Esophagus mucosa (tissue), 1 donor: ENCODE results near the gene MT3. TPM values are rescaled to one million over a fixed set of nuclear protein-coding genes. Genes with fewer than 3 reads are reported as not detected.
A peak's percentile ranks its signal among the peaks of the same experiment; 100 is the strongest.

Experiments
- ATAC-seq: fragments of 200-7000 bp; cut with Tn5 transposase; one replicate; pipeline ENCODE4 v1.9.1; 2020
- total RNA-seq: library from RNA; stranded (reverse); gene quantifications from one replicate; pipeline ENCODE4 v1.2.4, GENCODE V29; 2023
- donor health status: DM: yes; HTN: yes; CAD: no.

Gene MT3
- total RNA-seq, 1 donor from 2014 or later, result not detected

DNA sequence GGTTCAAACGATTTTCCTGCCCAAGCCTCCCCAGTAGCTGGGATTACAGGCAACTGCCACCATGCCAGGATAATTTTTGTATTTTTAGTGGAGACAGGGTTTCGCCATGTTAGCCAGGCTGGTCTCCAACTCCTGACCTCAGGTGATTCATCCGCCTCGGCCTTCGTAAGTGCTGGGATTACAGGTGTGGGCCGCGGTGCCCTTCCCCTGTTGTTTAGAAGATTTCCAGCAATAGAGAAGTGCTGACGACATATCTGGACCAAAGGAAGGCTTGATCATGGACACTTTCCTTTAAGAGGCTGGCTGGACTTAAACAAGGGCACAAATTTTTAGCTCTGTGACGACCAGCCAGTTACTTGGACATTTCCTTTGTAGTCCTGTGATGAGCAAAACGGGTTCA lies 41.9 kb downstream of the MT3 start:
- ATAC-seq, result no peak

DNA sequence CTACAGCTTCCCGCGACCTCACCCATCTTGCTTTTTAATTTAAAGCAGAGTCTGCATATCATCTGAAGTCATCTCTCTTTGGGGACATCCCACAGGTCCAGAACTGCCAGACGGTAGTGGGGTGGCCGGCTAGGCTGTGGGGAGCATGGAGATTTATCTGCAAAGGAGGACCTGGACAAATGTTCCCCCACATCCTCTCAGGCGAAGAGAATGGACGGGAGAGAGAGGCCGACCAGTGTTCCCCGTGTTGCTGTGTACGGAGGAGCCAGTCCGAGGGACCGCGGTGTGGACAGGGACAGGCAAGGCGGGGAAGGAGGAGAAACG lies 42.5 kb downstream of the MT3 start:
- no peak for ATAC-seq

DNA sequence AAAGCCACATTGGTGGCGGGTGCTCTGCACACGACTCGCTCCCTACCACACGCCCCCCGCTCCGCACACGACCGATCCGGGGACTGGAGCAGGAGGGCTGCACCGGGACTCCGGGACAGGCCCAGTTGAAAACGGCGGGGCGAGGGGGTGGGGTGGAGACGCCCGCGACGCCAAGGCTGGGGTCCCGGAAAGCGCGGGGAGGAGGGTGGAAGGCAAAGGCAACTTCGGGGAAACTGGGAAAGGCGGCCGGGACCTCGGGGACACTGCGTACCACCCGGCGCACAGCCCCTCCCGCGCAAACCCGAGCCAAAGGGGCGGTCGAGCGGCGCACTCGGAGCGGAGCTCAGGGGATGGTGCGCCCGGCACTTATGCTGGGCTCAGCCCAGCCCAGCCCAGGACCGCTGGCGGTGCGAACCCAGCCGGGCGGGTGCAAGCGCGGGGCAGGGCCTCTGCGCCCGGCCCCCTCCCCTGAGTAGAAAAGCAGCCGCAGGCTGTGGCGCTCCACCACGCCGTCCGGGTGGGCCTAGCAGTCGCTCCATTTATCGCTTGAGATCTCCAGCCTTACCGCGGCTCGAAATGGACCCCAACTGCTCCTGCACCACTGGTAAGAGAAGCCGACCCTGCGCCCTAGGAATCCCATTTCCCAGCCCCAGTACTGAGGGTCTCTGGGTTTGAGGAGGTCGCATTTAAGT lies 43.0 kb downstream of the MT3 start, which contains the start of gene MT1M:
MT1M (plus strand) TSS at position 504 of the 692 bp plus-strand sequence; CDS start at position 577, 73 bp downstream.
- ATAC-seq, result peak; percentile 54

DNA sequence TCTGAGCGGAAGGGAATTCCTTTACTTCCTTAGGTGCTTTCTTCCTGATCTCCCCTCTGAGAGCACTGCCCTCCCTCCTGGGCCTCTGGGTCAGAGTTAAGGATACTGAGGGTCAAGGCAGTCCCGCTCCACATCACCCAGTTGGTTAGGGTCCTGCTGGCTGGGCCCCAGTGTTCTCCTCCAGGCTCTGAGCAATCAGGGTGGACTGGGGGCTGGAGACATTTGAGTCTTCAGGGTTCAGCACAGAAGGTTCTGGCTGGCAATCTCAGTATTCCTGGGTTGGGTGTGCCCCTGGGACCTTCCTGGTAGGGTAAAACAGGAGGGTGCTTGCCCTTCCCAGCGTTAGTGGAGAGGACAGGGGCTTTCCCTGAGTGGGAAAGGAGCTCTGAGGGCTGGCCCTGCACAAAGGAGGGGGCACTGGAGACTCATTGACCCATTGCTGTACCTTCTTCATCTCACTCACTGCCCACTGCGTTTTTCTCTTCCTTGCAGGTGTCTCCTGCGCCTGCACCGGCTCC lies 43.6 kb downstream of the MT3 start:
- ATAC-seq, result no peak

DNA sequence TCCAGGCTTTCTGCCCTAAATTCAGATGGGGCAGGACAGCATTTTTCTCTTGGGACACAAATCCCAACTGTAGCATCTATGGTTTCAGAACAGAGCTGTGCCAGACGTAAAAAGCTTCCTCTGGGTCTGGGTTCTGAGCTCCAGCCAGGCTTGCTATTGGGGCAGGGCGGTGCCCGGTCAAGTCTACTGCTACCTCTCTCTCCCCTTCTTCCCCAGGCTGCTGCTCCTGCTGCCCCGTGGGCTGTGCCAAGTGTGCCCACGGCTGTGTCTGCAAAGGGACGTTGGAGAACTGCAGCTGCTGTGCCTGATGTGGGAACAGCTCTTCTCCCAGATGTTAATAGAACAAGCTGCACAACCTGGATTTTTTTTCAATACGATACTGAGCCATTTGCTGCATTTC lies 44.2 kb downstream of the MT3 start:
- no peak for ATAC-seq

DNA sequence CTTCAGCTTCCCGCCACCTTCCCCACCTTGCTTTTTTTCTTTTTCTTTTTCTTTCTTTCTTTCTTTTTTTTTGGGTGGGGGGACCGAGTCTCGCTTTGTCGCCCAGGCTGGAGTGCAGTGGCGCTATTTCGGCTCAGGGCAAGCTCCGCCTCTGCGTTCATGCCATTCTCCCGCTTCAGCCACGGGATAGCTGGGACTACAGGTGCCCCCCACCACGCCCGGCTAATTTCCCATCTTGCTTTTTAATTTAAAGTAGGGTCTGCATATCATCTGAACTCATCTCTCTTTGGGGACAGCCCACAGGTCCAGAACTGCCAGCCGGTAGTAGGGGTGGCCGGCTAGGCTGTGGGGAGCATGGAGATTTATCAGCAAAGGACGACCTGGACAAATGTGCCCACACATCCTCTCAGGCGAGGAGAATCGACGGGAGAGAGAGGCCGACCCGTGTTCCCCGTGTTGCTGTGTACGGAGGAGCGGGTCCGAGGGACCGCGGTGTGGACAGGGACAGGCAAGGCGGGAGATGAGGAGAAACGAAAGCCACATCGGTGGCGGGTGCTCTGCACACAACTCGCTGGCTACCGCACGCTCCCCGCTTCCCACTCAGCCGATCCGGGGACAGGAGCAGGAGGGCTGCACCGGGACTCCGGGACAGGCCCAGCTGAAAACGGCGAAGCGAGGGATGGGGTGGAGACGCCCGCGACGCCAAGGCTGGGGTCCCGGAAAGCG lies 45.5 kb downstream of the MT3 start:
- ATAC-seq, result no peak

DNA sequence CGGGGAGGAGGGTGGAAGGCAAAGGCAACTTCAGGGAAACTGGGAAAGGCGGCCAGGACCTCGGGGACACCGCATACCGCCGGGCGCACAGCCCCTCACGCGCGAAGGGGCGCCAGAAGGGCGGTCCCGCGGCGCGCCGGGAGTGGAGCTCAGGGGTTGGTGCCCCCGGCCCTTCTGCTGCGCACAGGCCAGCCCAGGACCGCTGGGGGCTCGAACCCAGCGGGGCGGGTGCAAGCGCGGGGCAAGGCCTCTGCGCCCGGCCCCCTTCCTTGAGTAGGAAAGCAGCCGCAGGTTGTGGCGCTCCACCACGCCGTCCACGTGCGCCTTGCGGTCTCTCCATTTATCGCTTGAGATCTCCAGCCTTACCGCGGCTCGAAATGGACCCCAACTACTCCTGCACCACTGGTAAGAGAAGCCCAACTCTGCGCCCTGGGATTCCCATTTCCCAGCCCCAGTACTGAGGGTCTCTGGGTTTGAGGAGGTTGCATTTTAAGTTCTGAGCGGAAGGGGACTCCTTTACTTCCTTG lies 46.2 kb downstream of the MT3 start:
- ATAC-seq, result no peak

DNA sequence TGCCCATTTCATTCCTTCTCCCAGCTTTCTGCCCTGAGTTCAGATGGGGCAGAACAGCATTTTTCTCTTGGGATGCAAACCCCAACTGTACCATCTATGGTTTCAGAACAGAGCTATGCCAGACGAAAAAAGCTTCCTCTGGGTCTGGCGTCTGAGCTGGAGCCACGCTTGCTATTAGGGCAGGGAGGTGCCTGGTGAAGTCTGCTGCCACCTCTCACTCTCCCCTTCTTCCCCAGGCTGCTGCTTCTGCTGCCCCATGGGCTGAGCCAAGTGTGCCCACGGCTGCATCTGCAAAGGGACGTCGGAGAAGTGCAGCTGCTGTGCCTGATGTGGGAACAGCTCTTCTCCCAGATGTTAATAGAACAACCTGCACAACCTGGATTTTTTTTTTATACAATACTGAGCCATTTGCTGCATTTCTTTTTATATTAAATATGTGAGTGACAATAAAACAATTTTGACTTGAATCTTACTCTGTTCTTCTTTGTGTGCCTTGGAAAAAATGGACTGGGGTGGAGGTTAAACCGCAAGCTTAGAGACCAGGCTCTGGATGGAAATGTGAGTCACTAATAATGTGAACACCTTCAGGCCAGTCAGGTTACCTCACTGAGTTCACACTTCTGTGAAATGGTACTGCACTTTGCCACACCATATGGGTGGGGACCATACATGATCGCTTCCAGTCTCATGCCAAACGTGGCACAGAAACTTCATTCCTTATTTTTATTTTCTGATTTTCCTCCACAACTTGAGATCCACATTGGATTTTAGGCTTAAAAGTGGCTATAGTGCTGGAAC lies 47.5 kb downstream of the MT3 start:
- ATAC-seq, result peak; percentile 36

DNA sequence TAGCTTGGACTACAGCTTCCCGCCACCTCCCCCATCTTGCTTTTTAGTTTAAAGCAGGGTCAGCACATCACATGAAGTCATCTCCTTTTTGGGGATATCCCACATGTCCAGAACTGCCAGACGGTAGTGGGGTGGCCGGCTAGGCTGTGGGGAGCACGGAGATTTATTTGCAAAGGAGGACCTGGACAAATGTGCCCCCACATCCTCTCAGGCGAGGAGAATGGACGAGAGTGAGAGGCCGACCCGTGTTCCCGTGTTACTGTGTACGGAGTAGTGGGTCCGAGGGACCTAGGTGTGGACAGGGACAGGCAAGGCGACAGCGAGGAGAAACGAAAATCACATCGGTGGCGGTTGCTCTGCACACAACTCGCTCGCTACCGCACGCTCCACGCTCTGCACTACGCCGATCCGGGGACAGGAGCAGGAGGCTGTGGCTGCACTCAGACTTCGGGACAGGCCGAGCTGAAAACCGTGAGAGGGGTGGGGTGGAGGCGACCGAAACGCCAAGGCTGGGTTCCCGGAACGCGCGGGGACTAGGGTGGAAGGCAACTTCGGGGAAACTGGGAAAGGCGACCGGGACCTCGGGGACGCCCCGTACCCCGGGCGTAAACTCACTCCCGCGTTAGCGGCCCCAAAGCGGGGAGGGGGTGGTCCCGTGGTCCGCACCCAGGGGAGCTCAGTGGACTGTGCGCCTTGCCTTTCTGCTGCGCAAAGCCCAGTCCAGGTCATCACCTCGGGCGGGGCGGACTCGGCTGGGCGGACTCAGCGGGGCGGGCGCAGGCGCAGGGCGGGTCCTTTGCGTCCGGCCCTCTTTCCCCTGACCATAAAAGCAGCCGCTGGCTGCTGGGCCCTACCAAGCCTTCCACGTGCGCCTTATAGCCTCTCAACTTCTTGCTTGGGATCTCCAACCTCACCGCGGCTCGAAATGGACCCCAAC lies 48.8 kb downstream of the MT3 start, which contains the start of gene MT1A:
MT1A (plus strand) TSS at position 853 of the 937 bp plus-strand sequence; CDS start at position 926, 73 bp downstream.
- ATAC-seq, result peak; percentile 36

DNA sequence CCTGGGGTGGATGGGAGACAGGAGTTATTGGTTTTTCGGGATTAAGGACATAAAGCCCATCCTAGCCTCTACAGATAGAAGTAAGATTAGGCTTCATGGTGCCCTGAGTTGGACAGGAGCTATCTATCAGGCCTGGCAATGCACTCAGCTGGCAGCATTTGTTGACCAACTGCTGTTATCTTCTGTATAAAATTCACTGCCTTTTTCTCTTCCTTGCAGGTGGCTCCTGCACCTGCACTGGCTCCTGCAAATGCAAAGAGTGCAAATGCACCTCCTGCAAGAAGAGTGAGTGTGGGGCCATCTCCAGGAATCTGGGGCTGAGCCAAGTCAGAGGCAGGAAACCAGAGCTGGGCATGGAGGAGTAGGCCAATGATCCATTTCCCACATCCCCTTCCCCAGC lies 49.7 kb downstream of the MT3 start:
- no peak for ATAC-seq

DNA sequence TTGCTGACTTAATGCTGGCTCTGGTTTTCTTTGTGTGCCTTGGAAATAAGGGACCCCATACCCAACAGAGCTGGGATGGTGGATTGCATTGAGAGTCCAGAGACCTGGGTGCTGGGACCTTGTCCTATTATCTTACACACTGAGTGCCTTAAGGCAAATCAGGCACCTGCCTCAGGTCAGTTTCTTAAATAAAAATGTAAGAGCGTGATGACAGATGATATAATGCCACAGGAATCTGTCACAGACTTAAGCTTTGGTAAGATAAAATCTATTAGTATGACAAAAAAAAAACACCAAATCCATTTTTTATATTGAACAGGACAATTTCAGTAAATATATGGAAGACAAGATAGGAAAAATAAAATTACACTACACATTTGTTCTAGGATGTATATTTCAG lies 50.7 kb downstream of the MT3 start:
- ATAC-seq, result no peak

Other genes starting within 250 kb of the MT3 start
- 74.2 TPM for gene AMFR, start 164.0 kb upstream of the MT3 start, total RNA-seq
- 99.3 TPM for gene NUDT21, start 138.2 kb upstream of the MT3 start, total RNA-seq
- 39.0 TPM for gene OGFOD1, start 138.0 kb upstream of the MT3 start, total RNA-seq
- 35.3 TPM for gene BBS2, start 69.5 kb upstream of the MT3 start, total RNA-seq
- 8.4 TPM for gene MT4, start 24.5 kb upstream of the MT3 start, total RNA-seq
- gene MT2A, start 19.1 kb downstream of the MT3 start, total RNA-seq, result 220 TPM
- gene MT1E, start 36.3 kb downstream of the MT3 start, total RNA-seq, result 98.8 TPM
- gene MT1M, start 43.1 kb downstream of the MT3 start, total RNA-seq, result 2.0 TPM
- gene MT1A, start 49.1 kb downstream of the MT3 start, total RNA-seq, result 2.9 TPM
- not detected for gene MT1B, start 62.4 kb downstream of the MT3 start, total RNA-seq
- gene MT1F, start 68.4 kb downstream of the MT3 start, total RNA-seq, result 3.7 TPM
- 26.3 TPM for gene MT1G, start 78.5 kb downstream of the MT3 start, total RNA-seq
- 5.0 TPM for gene MT1H, start 80.3 kb downstream of the MT3 start, total RNA-seq
- 603 TPM for gene MT1X, start 92.9 kb downstream of the MT3 start, total RNA-seq
- gene NUP93, start 140.6 kb downstream of the MT3 start, total RNA-seq, result 52.3 TPM